Parathyroid adenoma (tissue), 2 donors: ENCODE data around the gene ZPBP.

ENCODE experiments used
- H2AFZ ChIP-seq: fragments of 300-600 bp; sonication (generic); one replicate; pipeline ENCODE4 v1.7.0; 2017; ENCODE audit warnings: antibody characterized with exemption, mild to moderate bottlenecking
- H3K27ac ChIP-seq: fragments of 300-600 bp; sonication (generic); one replicate; pipeline ENCODE4 v1.7.0; 2017
- H3K27me3 ChIP-seq: fragments of 300-600 bp; sonication (generic); one replicate; pipeline ENCODE4 v1.7.0; 2017; ENCODE audit warnings: low read length; ENCODE audit not compliant: control insufficient read depth, insufficient read depth
- H3K36me3 ChIP-seq: fragments of 300-600 bp; sonication (generic); one replicate; pipeline ENCODE4 v1.7.0; 2017; ENCODE audit warnings: low read length; ENCODE audit not compliant: control insufficient read depth, insufficient read depth
- H3K4me1 ChIP-seq: fragments of 300-600 bp; sonication (generic); one replicate; pipeline ENCODE4 v1.7.0; 2017; ENCODE audit warnings: control low read depth
- H3K4me2 ChIP-seq: fragments of 300-600 bp; sonication (generic); one replicate; pipeline ENCODE4 v1.7.0; 2017; ENCODE audit warnings: low read length
- H3K4me3 ChIP-seq: fragments of 300-600 bp; sonication (generic); one replicate; pipeline ENCODE4 v1.7.0; 2017; ENCODE audit warnings: low read depth, low read length
- H3K79me2 ChIP-seq: fragments of 300-600 bp; sonication (generic); one replicate; pipeline ENCODE4 v1.7.0; 2017; ENCODE audit warnings: control low read depth
- H3K9ac ChIP-seq: fragments of 300-600 bp; sonication (generic); one replicate; pipeline ENCODE4 v1.7.0; 2017; ENCODE audit warnings: mild to moderate bottlenecking
- H3K9me3 ChIP-seq: fragments of 300-600 bp; sonication (generic); one replicate; pipeline ENCODE4 v1.7.0; 2017; ENCODE audit warnings: low read length; ENCODE audit not compliant: control insufficient read depth
- TF ChIP-seq, protein P1 (sequence below): fragments of 300-600 bp; sonication (generic); IDR thresholded peaks from one replicate; pipeline ENCODE4 v1.7.0; 2017; ENCODE audit warnings: antibody characterized with exemption, mild to moderate bottlenecking
- donor health status: primary hyperparathyroidism.

ZPBP gene

DNA sequence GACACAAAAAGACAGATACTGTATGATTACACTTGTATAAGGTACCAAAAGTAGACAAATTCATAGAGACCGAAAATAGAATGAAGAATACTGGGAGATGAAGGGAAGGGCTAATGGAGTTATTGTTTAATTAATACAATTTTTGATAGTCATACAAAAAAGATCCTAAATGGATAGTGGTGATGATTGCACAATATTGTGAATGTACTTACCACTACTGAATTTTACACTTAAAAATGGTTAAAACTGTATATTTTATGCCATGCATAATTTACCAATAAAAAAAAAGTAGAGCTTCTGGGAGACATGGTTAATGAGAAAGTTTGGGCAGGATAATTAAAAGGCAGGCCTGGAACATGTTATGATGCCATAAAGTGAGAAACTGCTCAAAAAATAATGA lies 119.0 kb downstream of the ZPBP start:
- Histone ChIP-seq H2AFZ (no peak overlapping the region), H3K27ac (no peak overlapping the region), H3K79me2 (no peaks in the 10 kb centered on the region), H3K36me3 (no peaks in the 10 kb centered on the region), H3K4me1 (no peaks in the 10 kb centered on the region), H3K4me3 (no peak overlapping the region), H3K27me3 (no peaks in the 10 kb centered on the region), H3K9ac (no peak overlapping the region), H3K9me3 (no peaks in the 10 kb centered on the region), H3K4me2 (no peak overlapping the region)
- TF ChIP-seq, protein P1, sequence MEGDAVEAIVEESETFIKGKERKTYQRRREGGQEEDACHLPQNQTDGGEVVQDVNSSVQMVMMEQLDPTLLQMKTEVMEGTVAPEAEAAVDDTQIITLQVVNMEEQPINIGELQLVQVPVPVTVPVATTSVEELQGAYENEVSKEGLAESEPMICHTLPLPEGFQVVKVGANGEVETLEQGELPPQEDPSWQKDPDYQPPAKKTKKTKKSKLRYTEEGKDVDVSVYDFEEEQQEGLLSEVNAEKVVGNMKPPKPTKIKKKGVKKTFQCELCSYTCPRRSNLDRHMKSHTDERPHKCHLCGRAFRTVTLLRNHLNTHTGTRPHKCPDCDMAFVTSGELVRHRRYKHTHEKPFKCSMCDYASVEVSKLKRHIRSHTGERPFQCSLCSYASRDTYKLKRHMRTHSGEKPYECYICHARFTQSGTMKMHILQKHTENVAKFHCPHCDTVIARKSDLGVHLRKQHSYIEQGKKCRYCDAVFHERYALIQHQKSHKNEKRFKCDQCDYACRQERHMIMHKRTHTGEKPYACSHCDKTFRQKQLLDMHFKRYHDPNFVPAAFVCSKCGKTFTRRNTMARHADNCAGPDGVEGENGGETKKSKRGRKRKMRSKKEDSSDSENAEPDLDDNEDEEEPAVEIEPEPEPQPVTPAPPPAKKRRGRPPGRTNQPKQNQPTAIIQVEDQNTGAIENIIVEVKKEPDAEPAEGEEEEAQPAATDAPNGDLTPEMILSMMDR: no peak

DNA sequence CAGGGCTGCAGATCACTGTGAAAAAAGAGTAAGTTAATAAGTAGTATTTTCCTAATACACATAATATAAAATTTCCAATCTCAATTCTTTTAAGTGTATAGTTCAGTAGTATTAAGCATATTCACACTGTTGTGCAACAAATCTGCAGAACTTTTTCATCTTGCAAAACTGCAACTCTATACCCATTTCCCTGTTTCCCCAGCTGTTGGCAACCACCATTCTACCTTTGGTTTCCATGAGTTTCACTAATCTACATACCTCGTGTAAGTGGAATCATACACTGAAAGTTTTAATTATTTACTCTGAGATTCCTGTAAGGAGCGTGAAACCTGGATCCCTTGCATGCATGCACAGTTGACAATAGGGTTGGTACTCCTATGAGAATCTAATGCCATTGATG lies 155.4 kb downstream of the ZPBP start:
- H3K27ac ChIP-seq: no peak overlapping the region
- H3K9me3 ChIP-seq: no peaks in the 10 kb centered on the region
- H3K79me2 ChIP-seq: no peaks in the 10 kb centered on the region
- no peaks in the 10 kb centered on the region for H3K27me3 ChIP-seq
- no peak overlapping the region for H3K9ac ChIP-seq
- TF ChIP-seq, protein P1: no peak
- no peak overlapping the region for H2AFZ ChIP-seq
- no peaks in the 10 kb centered on the region for H3K4me1 ChIP-seq
- no peaks in the 10 kb centered on the region for H3K36me3 ChIP-seq
- no peak overlapping the region for H3K4me3 ChIP-seq
- no peak overlapping the region for H3K4me2 ChIP-seq

DNA sequence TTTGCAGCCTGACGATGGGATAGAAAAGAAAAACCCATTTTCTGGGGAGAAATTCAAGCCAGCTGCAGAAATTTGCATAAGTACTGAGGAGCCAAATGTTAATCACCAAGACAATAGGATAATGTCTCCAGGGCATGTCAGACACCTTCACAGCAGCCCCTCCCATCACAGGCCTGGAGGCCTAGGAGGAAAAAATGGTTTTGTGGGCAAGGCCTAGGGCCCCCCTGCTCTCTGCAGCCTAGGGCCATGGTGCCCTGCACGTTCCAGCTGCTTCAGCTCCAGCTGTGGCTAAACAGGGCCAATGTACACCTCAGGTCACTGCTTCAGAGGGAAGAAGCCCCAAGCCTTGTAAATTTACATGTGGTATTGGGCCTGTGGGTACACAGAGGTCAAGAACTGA lies 161.4 kb downstream of the ZPBP start:
- no peaks in the 10 kb centered on the region for H3K9me3 ChIP-seq
- no peak overlapping the region for H3K27ac ChIP-seq
- no peaks in the 10 kb centered on the region for H3K79me2 ChIP-seq
- no peaks in the 10 kb centered on the region for H3K4me1 ChIP-seq
- no peaks in the 10 kb centered on the region for H3K36me3 ChIP-seq
- no peak overlapping the region for H3K9ac ChIP-seq
- no peak overlapping the region for H2AFZ ChIP-seq
- H3K27me3 ChIP-seq: no peaks in the 10 kb centered on the region
- H3K4me2 ChIP-seq: no peak overlapping the region
- H3K4me3 ChIP-seq: no peak overlapping the region
- TF ChIP-seq, protein P1: no peak

DNA sequence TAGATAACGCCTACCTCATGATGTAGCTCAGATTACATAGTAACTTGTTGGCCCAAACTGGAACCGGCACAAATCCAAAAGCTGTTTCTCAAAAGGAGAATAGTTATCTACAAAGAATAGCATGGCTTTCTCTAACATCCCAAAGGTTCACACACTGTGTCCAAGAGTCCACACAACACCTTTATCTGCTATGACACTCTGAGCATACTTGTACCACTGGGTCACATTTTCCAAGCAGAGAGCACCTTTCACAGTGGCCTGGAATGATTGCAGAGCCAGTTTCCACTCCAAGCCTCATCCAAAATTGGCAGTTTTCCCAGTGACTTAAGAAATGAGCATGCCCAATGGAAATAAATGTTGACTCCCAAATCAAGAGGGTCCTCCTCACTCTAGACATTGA lies 164.3 kb downstream of the ZPBP start:
- no peak overlapping the region for H3K4me3 ChIP-seq
- TF ChIP-seq, protein P1: no peak
- no peaks in the 10 kb centered on the region for H3K27me3 ChIP-seq
- H3K9me3 ChIP-seq: no peaks in the 10 kb centered on the region
- H3K27ac ChIP-seq: no peak overlapping the region
- no peak overlapping the region for H3K4me2 ChIP-seq
- no peaks in the 10 kb centered on the region for H3K79me2 ChIP-seq
- no peaks in the 10 kb centered on the region for H3K4me1 ChIP-seq
- no peak overlapping the region for H2AFZ ChIP-seq
- no peaks in the 10 kb centered on the region for H3K36me3 ChIP-seq
- H3K9ac ChIP-seq: no peak overlapping the region

DNA sequence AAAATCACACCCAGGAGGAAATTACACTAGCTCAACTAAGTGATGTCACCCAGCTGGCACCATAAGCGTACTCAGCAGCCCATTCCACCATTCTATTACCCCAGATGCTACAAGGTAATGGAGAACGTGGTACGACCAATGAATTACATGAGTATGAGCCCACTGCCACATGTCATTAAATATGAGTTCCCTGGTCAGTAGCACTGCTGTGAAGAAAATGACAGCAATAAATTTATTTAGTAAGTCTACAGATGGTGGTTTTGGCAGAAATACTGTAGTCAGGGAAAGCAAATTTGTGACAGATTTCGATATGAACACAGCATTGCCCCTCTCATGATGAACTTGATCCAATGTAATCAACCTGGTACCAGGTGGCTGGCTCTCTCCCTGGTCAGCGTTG lies 165.4 kb downstream of the ZPBP start:
- Histone ChIP-seq H3K9me3 (no peaks in the 10 kb centered on the region), H3K4me1 (no peaks in the 10 kb centered on the region), H3K4me2 (no peak overlapping the region), H3K9ac (no peak overlapping the region), H2AFZ (no peak overlapping the region), H3K79me2 (no peaks in the 10 kb centered on the region), H3K27me3 (no peaks in the 10 kb centered on the region), H3K4me3 (no peak overlapping the region), H3K36me3 (no peaks in the 10 kb centered on the region), H3K27ac (no peak overlapping the region)
- TF ChIP-seq, protein P1: no peak
